ENCODE measurements around the gene TAF6L. TPM values are rescaled to one million over a fixed set of nuclear protein-coding genes. Genes with fewer than 3 reads are reported as not detected.

TAF6L gene
- total and polyA plus RNA-seq, 9 of the 15 experiments (the other 6 are each of a cell fraction or from before 2014, with no cell fraction given) = 0.04 to 45.5 (median 20.8) TPM

DNA sequence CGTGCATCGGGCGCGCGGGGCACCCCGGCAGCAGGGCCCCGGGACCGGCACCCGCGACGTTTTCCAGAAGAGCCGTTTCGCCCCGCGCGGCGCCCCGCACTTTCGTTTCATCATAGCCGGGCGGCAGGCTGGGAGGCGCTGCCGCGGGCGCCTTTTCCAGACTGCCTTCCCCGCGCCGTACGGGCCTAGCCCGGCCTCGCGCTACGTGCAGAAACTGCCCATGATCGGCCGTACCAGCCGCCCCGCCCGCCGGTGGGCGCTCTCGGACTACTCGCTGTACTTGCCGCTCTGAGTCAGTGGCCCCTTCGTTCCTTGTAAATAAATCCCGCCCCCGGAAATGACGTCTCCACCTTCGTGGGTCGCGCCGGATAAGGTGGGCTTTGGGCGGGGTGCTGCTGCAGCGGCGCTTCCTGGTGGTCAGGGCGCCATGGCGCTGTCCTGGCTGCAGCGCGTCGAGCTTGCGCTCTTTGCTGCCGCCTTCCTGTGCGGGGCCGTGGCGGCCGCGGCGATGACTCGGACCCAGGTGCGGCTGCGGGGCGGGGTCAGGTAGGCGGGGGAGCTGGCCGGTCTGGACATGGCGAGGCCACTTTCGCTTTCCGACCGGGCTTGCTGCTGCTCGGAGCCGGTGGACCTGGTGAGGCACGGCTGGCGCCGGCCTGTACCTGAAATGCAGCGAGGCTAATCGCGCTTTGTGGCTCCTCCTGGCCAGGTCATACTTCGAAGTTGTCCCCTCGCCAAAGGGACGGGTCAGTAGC is 16.0 kb downstream of the TAF6L start, which contains the start of gene TMEM179B (continued):
- TF ChIP-seq, protein P1, sequence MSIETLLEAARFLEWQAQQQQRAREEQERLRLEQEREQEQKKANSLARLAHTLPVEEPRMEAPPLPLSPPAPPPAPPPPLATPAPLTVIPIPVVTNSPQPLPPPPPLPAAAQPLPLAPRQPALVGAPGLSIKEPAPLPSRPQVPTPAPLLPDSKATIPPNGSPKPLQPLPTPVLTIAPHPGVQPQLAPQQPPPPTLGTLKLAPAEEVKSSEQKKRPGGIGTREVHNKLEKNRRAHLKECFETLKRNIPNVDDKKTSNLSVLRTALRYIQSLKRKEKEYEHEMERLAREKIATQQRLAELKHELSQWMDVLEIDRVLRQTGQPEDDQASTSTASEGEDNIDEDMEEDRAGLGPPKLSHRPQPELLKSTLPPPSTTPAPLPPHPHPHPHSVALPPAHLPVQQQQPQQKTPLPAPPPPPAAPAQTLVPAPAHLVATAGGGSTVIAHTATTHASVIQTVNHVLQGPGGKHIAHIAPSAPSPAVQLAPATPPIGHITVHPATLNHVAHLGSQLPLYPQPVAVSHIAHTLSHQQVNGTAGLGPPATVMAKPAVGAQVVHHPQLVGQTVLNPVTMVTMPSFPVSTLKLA (conservative IDR thresholded peaks at IDR 0.05) = peak; percentile 81 to 91
- TF ChIP-seq FOXO4 (CRISPR knock-in tag; IDR thresholded peaks at IDR 0.05) (no peak), TCF7 (IDR thresholded peaks at IDR 0.05; ENCODE audit: borderline replicate concordance) (peak; percentile 52; the same call in 1 of the 2 replicates), MLX (CRISPR knock-in tag; conservative IDR thresholded peaks at IDR 0.05) (peak in 1 of 2 experiments; percentile 64; a peak in 1 of 4 replicates), PBX2 (CRISPR knock-in tag; IDR thresholded peaks at IDR 0.05; ENCODE audit: low read depth) (0 out of 2 replicates have a peak, but pooled peaks have one; percentile 11), PBX2 (tag; conservative IDR thresholded peaks at IDR 0.05; ENCODE audit: low read depth) (no peak), NBN (IDR thresholded peaks at IDR 0.05; ENCODE audit: low read depth) (peak; percentile 43; the same call in 1 of the 2 replicates), DEAF1 (CRISPR knock-in tag; IDR thresholded peaks at IDR 0.05) (peak; percentile 37; the same call in 1 of the 2 replicates), SETDB1 (IDR thresholded peaks at IDR 0.05; ENCODE audit: low read length) (peak; percentile 35), CREB1 (IDR thresholded peaks at IDR 0.05) (peak; percentile 94), CREB1 (CRISPR knock-in tag; IDR thresholded peaks at IDR 0.05) (peak; percentile 97), SUPT5H (IDR thresholded peaks at IDR 0.05) (peak; percentile 97), TAF9B (IDR thresholded peaks at IDR 0.05; ENCODE audit: partially characterized antibody) (peak; percentile 64), ID3 (CRISPR knock-in tag; IDR thresholded peaks at IDR 0.05) (no peak), ID3 (tag; IDR thresholded peaks at IDR 0.05) (0 out of 2 replicates have a peak, but pooled peaks have one; percentile 52), ZFX (CRISPR knock-in tag; IDR thresholded peaks at IDR 0.05) (peak; percentile 93)
- TF ChIP-seq, protein P2, sequence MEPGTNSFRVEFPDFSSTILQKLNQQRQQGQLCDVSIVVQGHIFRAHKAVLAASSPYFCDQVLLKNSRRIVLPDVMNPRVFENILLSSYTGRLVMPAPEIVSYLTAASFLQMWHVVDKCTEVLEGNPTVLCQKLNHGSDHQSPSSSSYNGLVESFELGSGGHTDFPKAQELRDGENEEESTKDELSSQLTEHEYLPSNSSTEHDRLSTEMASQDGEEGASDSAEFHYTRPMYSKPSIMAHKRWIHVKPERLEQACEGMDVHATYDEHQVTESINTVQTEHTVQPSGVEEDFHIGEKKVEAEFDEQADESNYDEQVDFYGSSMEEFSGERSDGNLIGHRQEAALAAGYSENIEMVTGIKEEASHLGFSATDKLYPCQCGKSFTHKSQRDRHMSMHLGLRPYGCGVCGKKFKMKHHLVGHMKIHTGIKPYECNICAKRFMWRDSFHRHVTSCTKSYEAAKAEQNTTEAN (CRISPR knock-in tag; IDR thresholded peaks at IDR 0.05) = 0 out of 2 replicates have a peak, but pooled peaks have one; percentile 20
